ENCODE data around the gene STK33.

Gene STK33

DNA sequence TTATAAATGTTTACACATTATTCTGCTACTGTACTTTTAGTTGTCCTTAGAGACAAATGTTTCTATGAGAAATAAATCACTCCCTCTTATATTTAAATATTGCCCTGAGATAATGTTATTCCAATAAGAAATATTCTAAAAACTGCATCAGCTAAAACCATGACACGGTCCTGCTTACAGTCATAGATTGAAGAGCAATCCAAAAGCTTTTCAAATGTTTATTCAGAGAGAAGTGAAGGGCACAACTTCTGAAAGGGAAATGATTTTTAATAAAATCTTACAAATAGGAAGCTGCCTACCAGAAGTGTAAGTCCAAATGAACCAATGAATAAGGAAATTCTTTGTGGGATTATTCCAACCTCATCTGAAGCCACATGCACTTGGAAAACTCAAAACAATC is 49.2 kb downstream of the STK33 start:
- no peak for TF ChIP-seq ZFX (IDR thresholded peaks at IDR 0.05)
- TF ChIP-seq, protein P1, sequence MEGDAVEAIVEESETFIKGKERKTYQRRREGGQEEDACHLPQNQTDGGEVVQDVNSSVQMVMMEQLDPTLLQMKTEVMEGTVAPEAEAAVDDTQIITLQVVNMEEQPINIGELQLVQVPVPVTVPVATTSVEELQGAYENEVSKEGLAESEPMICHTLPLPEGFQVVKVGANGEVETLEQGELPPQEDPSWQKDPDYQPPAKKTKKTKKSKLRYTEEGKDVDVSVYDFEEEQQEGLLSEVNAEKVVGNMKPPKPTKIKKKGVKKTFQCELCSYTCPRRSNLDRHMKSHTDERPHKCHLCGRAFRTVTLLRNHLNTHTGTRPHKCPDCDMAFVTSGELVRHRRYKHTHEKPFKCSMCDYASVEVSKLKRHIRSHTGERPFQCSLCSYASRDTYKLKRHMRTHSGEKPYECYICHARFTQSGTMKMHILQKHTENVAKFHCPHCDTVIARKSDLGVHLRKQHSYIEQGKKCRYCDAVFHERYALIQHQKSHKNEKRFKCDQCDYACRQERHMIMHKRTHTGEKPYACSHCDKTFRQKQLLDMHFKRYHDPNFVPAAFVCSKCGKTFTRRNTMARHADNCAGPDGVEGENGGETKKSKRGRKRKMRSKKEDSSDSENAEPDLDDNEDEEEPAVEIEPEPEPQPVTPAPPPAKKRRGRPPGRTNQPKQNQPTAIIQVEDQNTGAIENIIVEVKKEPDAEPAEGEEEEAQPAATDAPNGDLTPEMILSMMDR (conservative IDR thresholded peaks at IDR 0.05): no peak
- no peak overlapping the region for H3K27ac ChIP-seq

DNA sequence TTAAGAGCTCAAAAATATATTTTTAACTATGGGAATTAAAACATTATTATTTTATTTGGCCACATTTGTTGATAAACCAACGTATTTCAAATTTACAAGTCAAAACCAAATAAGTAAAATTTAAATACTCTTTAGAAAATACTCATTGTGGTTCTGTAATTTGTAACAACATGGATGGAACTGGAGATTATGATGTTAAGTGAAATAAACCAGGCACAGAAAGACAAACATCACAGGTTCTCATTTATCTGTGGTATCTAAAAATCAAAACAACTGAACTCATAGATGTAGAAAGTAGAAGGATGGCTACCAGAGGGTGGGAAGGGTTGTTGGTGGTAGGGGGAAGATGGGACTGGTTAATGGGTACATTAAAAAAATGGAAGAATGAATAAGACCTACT is 50.8 kb downstream of the STK33 start:
- no peak for TF ChIP-seq ZFX (IDR thresholded peaks at IDR 0.05)
- TF ChIP-seq, protein P1 (conservative IDR thresholded peaks at IDR 0.05): no peak
- no peak overlapping the region for H3K27ac ChIP-seq

DNA sequence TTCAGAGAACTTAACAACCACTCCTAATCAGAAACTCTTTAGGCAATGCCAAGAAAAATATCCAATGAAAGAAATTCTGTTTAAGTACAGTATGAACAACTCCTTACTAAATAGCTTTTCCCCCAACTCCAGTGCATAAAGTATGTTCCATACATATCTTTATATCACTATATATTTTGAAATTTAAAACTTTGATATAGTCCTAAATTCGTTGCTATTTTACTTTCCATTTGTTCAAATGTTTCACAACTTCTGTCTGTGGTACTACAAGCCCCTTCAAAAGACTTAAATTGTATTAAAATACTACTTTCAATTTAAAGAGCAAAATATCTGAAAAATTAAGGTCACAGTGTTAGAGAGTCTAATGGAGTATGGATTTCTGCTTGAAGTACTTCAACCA is 52.6 kb downstream of the STK33 start:
- H3K27ac ChIP-seq: no peak overlapping the region
- TF ChIP-seq ZFX (IDR thresholded peaks at IDR 0.05): no peak
- TF ChIP-seq, protein P1 (conservative IDR thresholded peaks at IDR 0.05): no peak

DNA sequence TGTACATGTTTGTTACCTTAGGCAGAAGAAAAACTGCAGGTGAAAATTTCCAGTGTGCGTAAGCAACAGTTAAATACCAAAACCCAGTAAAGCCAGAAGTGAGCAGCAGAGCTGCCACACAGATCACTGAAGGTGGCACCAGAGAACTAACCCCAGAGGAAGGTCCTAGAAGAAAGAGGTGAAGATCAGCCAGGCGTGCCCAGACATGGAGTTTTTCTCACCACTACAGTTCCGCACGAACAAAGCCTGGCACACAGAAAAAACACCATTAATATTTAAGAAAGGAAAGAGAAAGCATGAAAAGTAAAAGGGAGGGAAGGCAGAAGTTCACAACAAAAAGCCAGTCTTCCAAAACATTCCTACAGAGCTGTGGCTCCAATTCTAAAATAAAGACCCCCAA is 60.7 kb downstream of the STK33 start:
- TF ChIP-seq, protein P1 (conservative IDR thresholded peaks at IDR 0.05): no peak
- TF ChIP-seq ZFX (IDR thresholded peaks at IDR 0.05): no peak
- H3K27ac ChIP-seq: no peak overlapping the region

DNA sequence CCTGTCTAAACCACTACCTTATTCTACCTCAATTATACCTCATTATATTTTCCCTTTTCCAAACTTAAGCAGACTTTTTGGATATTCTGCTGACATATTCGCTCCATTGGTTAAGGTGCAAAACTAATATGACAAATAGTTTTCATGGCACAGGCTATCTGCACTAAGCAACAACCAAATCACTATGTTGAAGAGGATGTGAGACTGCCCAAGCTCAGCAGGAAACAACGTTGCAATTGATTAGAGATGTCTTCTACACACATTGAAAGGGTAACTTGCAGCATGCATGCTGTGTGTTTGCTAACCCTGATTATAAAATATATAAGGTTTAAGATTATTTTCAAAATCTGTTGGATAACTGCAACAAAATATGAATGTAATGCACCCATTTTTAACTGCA is 61.6 kb downstream of the STK33 start:
- no peak for TF ChIP-seq ZFX (IDR thresholded peaks at IDR 0.05)
- TF ChIP-seq, protein P1 (conservative IDR thresholded peaks at IDR 0.05): no peak
- no peak overlapping the region for H3K27ac ChIP-seq

DNA sequence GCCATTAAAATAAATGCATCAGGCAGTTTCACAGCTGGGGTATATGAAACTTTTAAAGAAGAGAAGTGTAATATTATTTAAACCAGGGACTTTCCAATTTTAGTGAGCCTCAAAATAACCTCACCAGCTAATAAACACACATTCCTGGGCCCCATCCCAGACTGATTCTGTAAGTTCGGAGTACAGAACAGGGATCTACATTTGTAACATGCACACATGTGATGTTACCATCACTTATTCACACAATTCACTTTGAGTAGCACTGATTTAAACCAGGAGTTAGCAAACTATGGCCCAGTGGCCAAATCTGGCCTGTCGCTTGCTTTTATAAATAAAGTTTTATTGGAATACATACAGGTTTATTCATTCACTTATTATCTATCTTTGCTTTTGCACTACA is 62.0 kb downstream of the STK33 start:
- H3K27ac ChIP-seq: no peak overlapping the region
- TF ChIP-seq, protein P1 (conservative IDR thresholded peaks at IDR 0.05): no peak
- TF ChIP-seq ZFX (IDR thresholded peaks at IDR 0.05): no peak

DNA sequence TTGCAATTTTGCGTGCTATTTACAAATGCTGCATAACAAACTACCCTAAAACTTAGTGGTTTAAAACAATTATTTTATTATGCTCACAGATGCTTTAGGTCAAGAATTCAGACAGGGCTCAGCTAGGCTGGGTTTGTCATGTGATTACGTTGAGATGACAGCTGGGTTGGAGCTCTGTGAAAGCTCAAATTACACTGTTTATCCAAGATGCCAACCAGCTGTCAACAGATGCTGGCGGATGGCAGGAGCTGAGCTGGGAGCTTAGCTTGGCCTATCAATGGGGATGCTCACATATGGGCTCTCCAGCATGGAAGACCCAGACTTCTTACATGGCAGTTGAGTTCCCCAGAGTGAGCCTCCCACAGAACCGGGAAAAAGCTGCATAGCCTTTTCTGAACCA is 62.7 kb downstream of the STK33 start:
- H3K27ac ChIP-seq: no peak overlapping the region
- TF ChIP-seq, protein P1 (conservative IDR thresholded peaks at IDR 0.05): no peak
- no peak for TF ChIP-seq ZFX (IDR thresholded peaks at IDR 0.05)

All from C4-2B (cell line).